H1 (cell line): Measurements from ENCODE around the gene NBEA. TPM values are rescaled to one million over a fixed set of nuclear protein-coding genes. Genes with fewer than 3 reads are reported as not detected.

Experiments used
- CTCF ChIA-PET: fragments of 300-600 bp; sonication (Branson Sonifier 250); formaldehyde crosslinking; loops from one replicate; lab custom pipeline; 2021; ENCODE audit not compliant: partially characterized antibody; lab: Charles Lee
- POLR2A ChIA-PET: fragments of 300-600 bp; sonication (Branson Sonifier 250); formaldehyde crosslinking; loops from one replicate; lab custom pipeline; 2021; ENCODE audit warnings: inconsistent platforms; ENCODE audit not compliant: partially characterized antibody; lab: Charles Lee
- DNase-seq, 2 experiments: peaks; one replicate each; pipeline versions ENCODE4 v3.0.0 to v3.0.0-alpha.2; 2010 to 2022; ENCODE audit warnings: low spot score in 2 of 2, low read depth in 1 of 2, mixed read lengths in 1 of 2
- FAIRE-seq: peaks from 2 replicates; lab custom pipeline; 2011; peaks lifted over from hg19 to GRCh38; lab: Jason Lieb, UNC
- H2AFZ ChIP-seq: 2 replicates; pipeline ENCODE4 v1.8.1; 2012; ENCODE audit warnings: low read length, inconsistent platforms
- H2AK5ac ChIP-seq: 2 replicates; pipeline ENCODE4 v1.6.1; 2013; ENCODE audit warnings: low read depth, low read length
- H2BK120ac ChIP-seq: replicated peaks from 2 replicates; pipeline ENCODE3; 2013; ENCODE audit warnings: low read depth, low read length, inconsistent platforms
- H2BK12ac ChIP-seq: 2 replicates; pipeline ENCODE4 v1.6.1; 2013; ENCODE audit warnings: low read depth, low read length
- H2BK15ac ChIP-seq: 2 replicates; pipeline ENCODE4 v1.6.1; 2013; ENCODE audit warnings: low read length
- H2BK20ac ChIP-seq: 2 replicates; pipeline ENCODE4 v1.6.1; 2013; ENCODE audit warnings: low read length
- H2BK5ac ChIP-seq: 2 replicates; pipeline ENCODE4 v1.6.1; 2013; ENCODE audit warnings: low read depth, low read length
- H3K14ac ChIP-seq: 2 replicates; pipeline ENCODE4 v1.6.1; 2013; ENCODE audit warnings: inconsistent platforms; ENCODE audit not compliant: insufficient read length
- H3K18ac ChIP-seq: 2 replicates; pipeline ENCODE4 v1.6.1; 2013; ENCODE audit warnings: low read length; ENCODE audit errors: extremely low read depth
- H3K23ac ChIP-seq: 2 replicates; pipeline ENCODE4 v1.6.1; 2013; ENCODE audit warnings: inconsistent platforms; ENCODE audit not compliant: insufficient read length
- H3K23me2 ChIP-seq: 2 replicates; pipeline ENCODE4 v1.6.1; 2013; ENCODE audit warnings: low read depth, low read length
- H3K27ac ChIP-seq: 2 replicates; pipeline ENCODE4 v1.6.1; 2011; ENCODE audit warnings: low read depth, low read length, inconsistent platforms
- H3K27me3 ChIP-seq, 4 experiments: replicated peaks in 1 of 4; 1 replicate in 1 of 4; 2 replicates in 3 of 4; pipeline versions ENCODE4 v1.6.1 to v1.8.1; 2011 to 2013; ENCODE audit warnings: low read length in 3 of 4, mild to moderate bottlenecking in 3 of 4, inconsistent platforms in 2 of 4, mixed read lengths in 2 of 4, moderate library complexity in 1 of 4; ENCODE audit not compliant: control insufficient read depth in 3 of 4, insufficient read depth in 3 of 4; ENCODE audit errors: extremely low read depth in 1 of 4
- H3K36me3 ChIP-seq, 4 experiments: 2 replicates each; pipeline versions ENCODE4 v1.6.1 to v1.8.1; 2011 to 2013; ENCODE audit warnings: mild to moderate bottlenecking in 4 of 4, low read length in 3 of 4, moderate library complexity in 2 of 4, control low read depth in 1 of 4, inconsistent platforms in 1 of 4; ENCODE audit not compliant: insufficient read depth in 4 of 4, control insufficient read depth in 2 of 4
- H3K4ac ChIP-seq: replicated peaks from 2 replicates; pipeline ENCODE3; 2013; ENCODE audit warnings: low read length, low read depth, mixed read lengths, inconsistent platforms; ENCODE audit not compliant: insufficient read length
- H3K4me1 ChIP-seq, 4 experiments: replicated peaks in 1 of 4; 1 replicate in 1 of 4; 2 replicates in 3 of 4; pipeline versions ENCODE4 v1.6.1 to v1.8.1; 2011 to 2013; ENCODE audit warnings: low read length in 3 of 4, inconsistent platforms in 2 of 4, mixed read lengths in 1 of 4; ENCODE audit not compliant: insufficient read depth in 4 of 4, control insufficient read depth in 3 of 4
- H3K4me2 ChIP-seq, 2 experiments: 2 replicates each; pipeline versions ENCODE4 v1.6.1 to v1.8.1; 2011 to 2013; ENCODE audit warnings: low read depth in 2 of 2, low read length in 2 of 2, control low read depth in 1 of 2, inconsistent platforms in 1 of 2, mild to moderate bottlenecking in 1 of 2; ENCODE audit not compliant: insufficient read depth in 1 of 2
- H3K4me3 ChIP-seq, 4 experiments: fragments of 200-600, 300-600 bp in 1 of 4; sonication (generic), shearing (Covaris generic), sonication (Bioruptor Twin) in 1 of 4; 2 replicates each; pipeline versions ENCODE4 v1.5.1 to v1.8.1; 2011 to 2016; ENCODE audit warnings: low read length in 4 of 4, low read depth in 3 of 4, control low read depth in 2 of 4, inconsistent platforms in 2 of 4, mild to moderate bottlenecking in 2 of 4, mixed read lengths in 1 of 4, moderate library complexity in 1 of 4; ENCODE audit not compliant: insufficient read depth in 2 of 4; ENCODE audit errors: extremely low read depth in 1 of 4
- H3K56ac ChIP-seq: replicated peaks from 2 replicates; pipeline ENCODE3; 2013; ENCODE audit warnings: low read depth, mild to moderate bottlenecking, mixed read lengths, low read length, inconsistent platforms; ENCODE audit not compliant: insufficient read length
- H3K79me1 ChIP-seq: 2 replicates; pipeline ENCODE4 v1.6.1; 2013; ENCODE audit warnings: low read depth, low read length, control low read depth
- H3K79me2 ChIP-seq, 2 experiments: 2 replicates each; pipeline versions ENCODE4 v1.6.1 to v1.8.1; 2012 to 2013; ENCODE audit warnings: low read length in 2 of 2, mild to moderate bottlenecking in 2 of 2, inconsistent platforms in 1 of 2; ENCODE audit not compliant: insufficient read depth in 2 of 2, control insufficient read depth in 1 of 2
- H3K9ac ChIP-seq, 4 experiments: replicated peaks in 1 of 4; 1 replicate in 1 of 4; 2 replicates in 3 of 4; pipeline versions ENCODE4 v1.6.1 to v1.8.1; 2011 to 2013; ENCODE audit warnings: low read depth in 3 of 4, low read length in 3 of 4, control low read depth in 2 of 4, mild to moderate bottlenecking in 2 of 4, moderate library complexity in 2 of 4, inconsistent platforms in 1 of 4; ENCODE audit errors: extremely low read depth in 1 of 4
- H3K9me3 ChIP-seq, 2 experiments: 2 replicates each; pipeline versions ENCODE4 v1.6.1 to v1.8.1; 2012 to 2013; ENCODE audit warnings: mild to moderate bottlenecking in 2 of 2, moderate library complexity in 2 of 2, control low read depth in 1 of 2, inconsistent platforms in 1 of 2, low read depth in 1 of 2, low read length in 1 of 2, mixed read lengths in 1 of 2; ENCODE audit not compliant: insufficient read depth in 2 of 2
- H4K20me1 ChIP-seq, 2 experiments: replicated peaks in 1 of 2; 2 replicates each; pipeline versions ENCODE3 to v1.8.1; 2011 to 2013; ENCODE audit warnings: inconsistent platforms in 2 of 2, low read length in 2 of 2, mild to moderate bottlenecking in 1 of 2; ENCODE audit not compliant: insufficient read depth in 2 of 2, control insufficient read depth in 1 of 2
- H4K5ac ChIP-seq: 2 replicates; pipeline ENCODE4 v1.6.1; 2013; ENCODE audit warnings: low read length, low read depth, mixed read lengths, inconsistent platforms; ENCODE audit not compliant: insufficient read length
- H4K8ac ChIP-seq: 2 replicates; pipeline ENCODE4 v1.8.0; 2013; ENCODE audit warnings: mild to moderate bottlenecking, moderate library complexity, low read length, inconsistent platforms; ENCODE audit not compliant: insufficient read depth; ENCODE audit errors: extremely low read depth
- H4K91ac ChIP-seq: replicated peaks from 2 replicates; pipeline ENCODE3; 2013; ENCODE audit warnings: low read length, mixed read lengths, inconsistent platforms; ENCODE audit not compliant: insufficient read length
- ATF3 ChIP-seq: IDR thresholded peaks from 2 replicates; pipeline ENCODE4 v1.6.1; 2011; ENCODE audit warnings: low read depth, mild to moderate bottlenecking, low read length; ENCODE audit not compliant: insufficient read depth
- CTCF ChIP-seq, 3 experiments: IDR thresholded peaks; 1 replicate in 2 of 3; 2 replicates in 1 of 3; pipeline versions ENCODE4 v1.5.1 to v1.6.1; 2011; ENCODE audit warnings: low read length in 3 of 3, mild to moderate bottlenecking in 3 of 3, inconsistent platforms in 2 of 3, low read depth in 1 of 3, moderate library complexity in 1 of 3; ENCODE audit not compliant: insufficient read depth in 1 of 3; ENCODE audit errors: control extremely low read depth in 1 of 3
- EP300 ChIP-seq, 2 experiments: IDR thresholded peaks; 1 replicate in 1 of 2; 2 replicates in 1 of 2; pipeline ENCODE4 v1.6.1; 2011 to 2012; ENCODE audit warnings: low read depth in 2 of 2, low read length in 2 of 2, mild to moderate bottlenecking in 2 of 2, borderline replicate concordance in 1 of 2, inconsistent platforms in 1 of 2, moderate library complexity in 1 of 2
- RAD21 ChIP-seq, 2 experiments: IDR thresholded peaks in 1 of 2; conservative IDR thresholded peaks in 1 of 2; 2 replicates each; pipeline ENCODE4 v1.6.1; 2011; ENCODE audit warnings: low read depth in 2 of 2, low read length in 2 of 2, improper control_type of control experiment in 1 of 2, inconsistent platforms in 1 of 2, mild to moderate bottlenecking in 1 of 2, moderate library complexity in 1 of 2
- ZNF274 ChIP-seq: IDR thresholded peaks from 2 replicates; pipeline ENCODE4 v1.7.0; 2012; ENCODE audit warnings: low read length, borderline replicate concordance; ENCODE audit errors: extremely low read depth
- WGBS, 2 experiments: shearing (Covaris generic) in 1 of 2; methylation state at CpG; one replicate each; pipeline versions ENCODE4 v1.1.6 to v1.1.7; 2013 to 2015; ENCODE audit warnings: low lambda C conversion rate in 2 of 2, mixed read lengths in 2 of 2, inconsistent platforms in 1 of 2, low coverage in 1 of 2, missing lambda C conversion rate in 1 of 2; ENCODE audit not compliant: insufficient replicate concordance in 2 of 2, insufficient coverage in 1 of 2, insufficient read length in 1 of 2; ENCODE audit errors: extremely low coverage in 1 of 2, missing lambda C conversion rate in 1 of 2; 5-methylcytosine and 5-hydroxymethylcytosine counted together
- polyA plus RNA-seq, 7 experiments: library from polyadenylated mRNA; depleted of rRNA in 3 of 7; stranded (reverse) in 5 of 7; unstranded in 2 of 7; fragments of >200 nt in 5 of 7; fragments of 200-250 nt in 2 of 7; gene quantifications; 1 replicate in 5 of 7; 2 replicates in 1 of 7; 4 replicates in 1 of 7; pipeline versions ENCODE4 v1.2.1 to v1.2.3, GENCODE V29; 2011 to 2013; ENCODE audit warnings: missing spikeins in 2 of 7, mixed read lengths in 2 of 7
- total RNA-seq: library from RNA; stranded (reverse); fragmentation: NEBNext Ultra II Directional; extraction: Animal tissue kit (Norgen Biotek cat#: 25700); gene quantifications from 2 replicates; pipeline ENCODE4 v1.2.1, GENCODE V29; 2021

Gene NBEA
- total and polyA plus RNA-seq, 2 of the 8 experiments (the other 6 are each of a cell fraction or from before 2014, with no cell fraction given) = 14.2 to 21.5 TPM

GRCh38 chr13:35718084-35718483 is 776.0 kb downstream of the NBEA start:
- 67% methylated on average over 5 of the region's 5 CpGs; no CpG with 5 or more reads in 1 of the 2 experiments for WGBS, 2 experiments
- no peak overlapping the region for H3K4me2 ChIP-seq
- no peak overlapping the region for H4K8ac ChIP-seq
- H3K9me3 ChIP-seq = no peaks in the 10 kb centered on the region
- H3K36me3 ChIP-seq = no peaks in the 10 kb centered on the region
- no peak overlapping the region for H2AFZ ChIP-seq
- H2AK5ac ChIP-seq = no peak overlapping the region
- no peak overlapping the region for H3K23ac ChIP-seq
- no peak overlapping the region for H3K56ac ChIP-seq
- ChIA-PET POLR2A (no interaction called here), CTCF (interaction anchor here (1.3 to 2.7 kb wide), 4 partner anchors 9 to 261 kb away, joined by 3 to 15 read pairs (median 4); no protein-coding TSS in a partner anchor)
- H4K91ac ChIP-seq = no peak overlapping the region
- no peak overlapping the region for H2BK5ac ChIP-seq
- FAIRE-seq (no peak), DNase-seq (no peak)
- H2BK20ac ChIP-seq = no peak overlapping the region
- no peak overlapping the region for H2BK12ac ChIP-seq
- H3K27me3 ChIP-seq = no peaks in the 10 kb centered on the region
- H3K4me3 ChIP-seq = no peak overlapping the region
- H2BK15ac ChIP-seq = no peak overlapping the region
- no peak overlapping the region for H3K27ac ChIP-seq
- H4K5ac ChIP-seq = no peak overlapping the region
- H2BK120ac ChIP-seq = no peak overlapping the region
- H3K14ac ChIP-seq = no peak overlapping the region
- H3K9ac ChIP-seq = no peak overlapping the region
- H3K23me2 ChIP-seq = no peaks in the 10 kb centered on the region
- no peak overlapping the region for H3K18ac ChIP-seq
- no peaks in the 10 kb centered on the region for H3K79me2 ChIP-seq
- H3K4me1 ChIP-seq = no peaks in the 10 kb centered on the region; a peak in 1 of 7 replicates
- no peaks in the 10 kb centered on the region for H3K79me1 ChIP-seq
- no peaks in the 10 kb centered on the region for H4K20me1 ChIP-seq
- TF ChIP-seq EP300 (IDR thresholded peaks at IDR 0.05; ENCODE audit: borderline replicate concordance in 1 of 2, low read depth in 2 of 2, low read length in 2 of 2) (no peak), RAD21 (IDR thresholded peaks at IDR 0.05 in 1 of 2, conservative IDR thresholded peaks at IDR 0.05 in 1 of 2; ENCODE audit: low read depth in 2 of 2, low read length in 2 of 2) (0 out of 4 replicates have a peak, but pooled peaks of 1 of the 2 experiments have one; percentile 5), ATF3 (no peak), CTCF (IDR thresholded peaks at IDR 0.05; ENCODE audit: control extremely low read depth in 1 of 3, insufficient read depth in 1 of 3, low read depth in 1 of 3, low read length in 3 of 3) (peak in 1 of 3 experiments; percentile 16; a peak in 1 of 4 replicates), ZNF274 (no peak)
- no peak overlapping the region for H3K4ac ChIP-seq
